ENCODE data around the gene CSF3R. TPM values are rescaled to one million over a fixed set of nuclear protein-coding genes. Genes with fewer than 3 reads are reported as not detected.

Gene CSF3R
- total and polyA plus RNA-seq, 2 of the 4 experiments (the other 2 are of a cell fraction): not detected

DNA sequence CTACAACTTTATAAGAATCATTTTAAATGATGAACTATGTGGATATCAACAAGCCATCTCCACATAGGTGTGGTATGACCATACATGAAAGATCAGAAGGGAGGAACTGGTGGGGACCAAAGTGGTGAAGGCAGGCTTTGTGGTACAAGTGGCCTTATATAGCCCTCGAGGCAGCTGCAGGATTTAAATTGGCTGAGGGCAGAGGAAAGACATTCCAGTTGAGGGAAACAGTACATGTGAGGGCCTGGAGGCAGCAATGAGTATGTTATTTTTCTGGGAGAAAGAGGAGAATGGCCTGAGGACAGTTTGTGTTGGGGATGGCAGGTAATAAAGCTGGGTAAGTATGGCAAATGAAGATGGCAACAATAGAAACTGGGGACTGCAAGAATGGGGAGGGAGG, 49.6 kb downstream of the CSF3R start:
- Histone ChIP-seq H2AFZ (replicated peaks; ENCODE audit: low read length, poor library complexity) (no peak overlapping the region), H3K27ac (ENCODE audit: insufficient read depth, low read length) (no peak overlapping the region), H3K36me3 (ENCODE audit: control insufficient read depth, insufficient read depth, low read length) (peaks cover 14% of the 10 kb centered on the region), H3K9ac (ENCODE audit: low read depth, low read length) (no peak overlapping the region), H4K8ac (ENCODE audit: low read depth in 2 of 2, low read length in 2 of 2) (no peak overlapping the region), H3K9me3 (ENCODE audit: control insufficient read depth, insufficient read depth, low read length) (no peaks in the 10 kb centered on the region), H2AK9ac (replicated peaks; ENCODE audit: low read depth, low read length, poor library complexity) (no peak overlapping the region), H3K27me3 (ENCODE audit: control insufficient read depth, insufficient read depth, low read length) (no peaks in the 10 kb centered on the region), H3K23ac (ENCODE audit: low read depth, low read length) (no peak overlapping the region; the same call in 1 of the 2 replicates), H4K20me1 (ENCODE audit: insufficient read depth, low read length) (no peaks in the 10 kb centered on the region; the same call in 1 of the 2 replicates), H2BK20ac (ENCODE audit: low read depth, low read length) (no peak overlapping the region), H2BK120ac (ENCODE audit: low read depth, low read length) (no peak overlapping the region), H2BK5ac (ENCODE audit: low read depth, low read length, poor library complexity, severe bottlenecking) (no peak overlapping the region), H3K4me2 (ENCODE audit: low read depth, low read length) (no peak overlapping the region), H4K91ac (ENCODE audit: insufficient read depth, low read depth, low read length) (no peak overlapping the region), H4K5ac (ENCODE audit: low read depth, low read length) (no peak overlapping the region), H2BK15ac (ENCODE audit: low read depth, low read length) (no peak overlapping the region), H3K56ac (ENCODE audit: extremely low read depth, insufficient read depth, low read length) (no peak overlapping the region), H3K14ac (replicated peaks; ENCODE audit: low read depth, low read length) (no peak overlapping the region), H3K4me1 (ENCODE audit: control insufficient read depth, insufficient read depth, low read length) (peaks cover 3% of the 10 kb centered on the region; the same call in 1 of the 2 replicates), H3K9me1 (ENCODE audit: insufficient read depth, low read length) (peaks cover 3% of the 10 kb centered on the region), H2AK5ac (ENCODE audit: low read depth, low read length) (no peak overlapping the region), H3K4ac (ENCODE audit: low read depth, low read length) (no peak overlapping the region), H3K4me3 (ENCODE audit: insufficient read depth, low read depth, low read length) (no peak overlapping the region), H3K18ac (ENCODE audit: low read depth, low read length) (no peak overlapping the region), H3K79me1 (ENCODE audit: low read depth in 1 of 2, low read length in 2 of 2) (no peaks in the 10 kb centered on the region)
- intact Hi-C loops (cut with micrococcal nuclease): no loop called here
- ChIA-PET POLR2A (ENCODE audit: unreplicated experiment) (no interaction called here), CTCF (no interaction called here)
- BruUV-seq (replicated peaks): no TSS peak
- in situ Hi-C loops (cut with MboI; ENCODE audit: low sequenced_read_pairs): no loop called here
- TF ChIP-seq SMC3 (IDR thresholded peaks at IDR 0.05; ENCODE audit: low read depth, low read length) (no peak), CEBPB (IDR thresholded peaks at IDR 0.05; ENCODE audit: low read depth, low read length) (no peak)
- 71% methylated on average over 1 of the region's 1 CpG; no CpG with 5 or more reads in 1 of the 2 experiments for WGBS, 2 experiments (ENCODE audit: extremely low coverage in 2 of 2, insufficient read length in 1 of 2)
- DNase-seq (no peak), ATAC-seq (ENCODE audit: low read depth) (no peak)
- dilution Hi-C loops (cut with HindIII; ENCODE audit: low sequenced_read_pairs, unreplicated experiment): no loop called here

Measured in IMR-90 (cell line).